Endothelial cell of umbilical vein (primary cell): ENCODE data around the gene PIK3R6. TPM values are rescaled to one million over a fixed set of nuclear protein-coding genes. Genes with fewer than 3 reads are reported as not detected.

Source experiments
- BruUV-seq: library from RNA; stranded (reverse); fragments of 400-500 nt; replicated peaks from 2 replicates; lab custom pipeline; 2021; lab: Mats Ljungman, UMichigan
- CTCF ChIA-PET: fragments of 300-600, 350-600 bp; sonication (Branson Sonifier 250); formaldehyde crosslinking; loops from one replicate; lab custom pipeline; 2021; ENCODE audit warnings: antibody characterized with exemption, inconsistent platforms; lab: Charles Lee
- POLR2A ChIA-PET: fragments of 300-600, 350-600 bp; sonication (Branson Sonifier 250); formaldehyde crosslinking; loops from one replicate; lab custom pipeline; 2021; ENCODE audit warnings: antibody characterized with exemption, inconsistent platforms; lab: Charles Lee
- DNase-seq: peaks from one replicate; pipeline ENCODE4 v3.0.0-alpha.2; 2011; ENCODE audit warnings: low read depth, low spot score
- FAIRE-seq: peaks from 2 replicates; lab custom pipeline; 2011; peaks lifted over from hg19 to GRCh38; lab: Jason Lieb, UNC
- H2AFZ ChIP-seq: 2 replicates; pipeline ENCODE4 v1.6.0; 2012; ENCODE audit warnings: low read depth, low read length, control low read depth, inconsistent platforms
- H3K27ac ChIP-seq: 2 replicates; pipeline ENCODE4 v1.5.1; 2011; ENCODE audit warnings: low read depth, mild to moderate bottlenecking, control low read depth, low read length, moderate library complexity; ENCODE audit not compliant: insufficient read depth
- H3K27me3 ChIP-seq, 2 experiments: 2 replicates each; pipeline versions ENCODE4 v1.6.0 to v1.6.1; 2011; ENCODE audit warnings: low read length in 2 of 2, mixed read lengths in 1 of 2; ENCODE audit not compliant: control insufficient read depth in 2 of 2, insufficient read depth in 2 of 2
- H3K36me3 ChIP-seq, 2 experiments: 2 replicates in 1 of 2; 3 replicates in 1 of 2; pipeline ENCODE4 v1.5.1; 2011; ENCODE audit warnings: low read length in 2 of 2, mild to moderate bottlenecking in 1 of 2, moderate library complexity in 1 of 2; ENCODE audit not compliant: control insufficient read depth in 2 of 2, insufficient read depth in 2 of 2; ENCODE audit errors: extremely low read depth in 1 of 2
- H3K4me1 ChIP-seq: 3 replicates; pipeline ENCODE4 v1.5.1; 2011; ENCODE audit warnings: mild to moderate bottlenecking, low read length; ENCODE audit not compliant: control insufficient read depth, insufficient read depth; ENCODE audit errors: extremely low read depth
- H3K4me2 ChIP-seq: 2 replicates; pipeline ENCODE4 v1.6.1; 2011; ENCODE audit warnings: low read length, control low read depth, mixed read lengths; ENCODE audit not compliant: insufficient read depth
- H3K4me3 ChIP-seq, 3 experiments: fragments of 200-600 bp in 1 of 3; sonication (generic), shearing (Covaris generic) in 1 of 3; replicated peaks in 1 of 3; 2 replicates each; pipeline ENCODE4 v1.5.1; 2011 to 2016; ENCODE audit warnings: control low read depth in 3 of 3, low read length in 3 of 3, mild to moderate bottlenecking in 2 of 3, inconsistent platforms in 1 of 3, low read depth in 1 of 3, moderate library complexity in 1 of 3; ENCODE audit not compliant: insufficient read depth in 1 of 3
- H3K79me2 ChIP-seq: 2 replicates; pipeline ENCODE4 v1.6.0; 2012; ENCODE audit warnings: low read length, inconsistent platforms; ENCODE audit not compliant: control insufficient read depth, insufficient read depth
- H3K9ac ChIP-seq: replicated peaks from 2 replicates; pipeline ENCODE3; 2011; ENCODE audit warnings: low read length, control low read depth; ENCODE audit not compliant: insufficient read depth; ENCODE audit errors: extremely low read depth
- H3K9me1 ChIP-seq: replicated peaks from 3 replicates; pipeline ENCODE4 v1.6.0; 2011; ENCODE audit warnings: mild to moderate bottlenecking, low read length; ENCODE audit not compliant: control insufficient read depth, insufficient read depth; ENCODE audit errors: extremely low read depth
- H3K9me3 ChIP-seq: replicated peaks from 2 replicates; pipeline ENCODE4 v1.5.1; 2012; ENCODE audit warnings: low read length, inconsistent platforms; ENCODE audit not compliant: control insufficient read depth, insufficient read depth
- H4K20me1 ChIP-seq: replicated peaks from 2 replicates; pipeline ENCODE3; 2011; ENCODE audit warnings: mild to moderate bottlenecking, low read length; ENCODE audit not compliant: control insufficient read depth, insufficient read depth; ENCODE audit errors: extremely low read depth
- EZH2 ChIP-seq: IDR thresholded peaks from 2 replicates; pipeline ENCODE4 v1.6.1; 2012; ENCODE audit warnings: borderline replicate concordance, low read depth, mild to moderate bottlenecking, moderate library complexity, low read length, inconsistent platforms; ENCODE audit not compliant: severe bottlenecking
- FOS ChIP-seq: IDR thresholded peaks from 2 replicates; pipeline ENCODE4 v1.6.1; 2011; ENCODE audit warnings: mild to moderate bottlenecking, low read length, moderate library complexity, borderline replicate concordance; ENCODE audit not compliant: insufficient read depth
- GATA2 ChIP-seq: IDR thresholded peaks from 2 replicates; pipeline ENCODE4 v1.7.0; 2011; ENCODE audit warnings: low read depth, mild to moderate bottlenecking, moderate library complexity, mixed read lengths, low read length; ENCODE audit not compliant: insufficient read length, insufficient read depth
- JUN ChIP-seq: IDR thresholded peaks from 2 replicates; pipeline ENCODE4 v1.6.1; 2011; ENCODE audit warnings: borderline replicate concordance, low read depth; ENCODE audit not compliant: insufficient read length, insufficient read depth
- MYC ChIP-seq: IDR thresholded peaks from one replicate; pipeline ENCODE4 v1.6.1; 2011; ENCODE audit warnings: mild to moderate bottlenecking, low read depth, low read length
- POLR2A ChIP-seq: IDR thresholded peaks from 2 replicates; pipeline ENCODE4 v1.6.1; 2012; ENCODE audit warnings: low read depth, mild to moderate bottlenecking, control low read depth, low read length
- POLR2AphosphoS5 ChIP-seq: IDR thresholded peaks from 2 replicates; pipeline ENCODE4 v1.6.1; 2012; ENCODE audit warnings: low read depth, mild to moderate bottlenecking, control low read depth, low read length, moderate library complexity; ENCODE audit not compliant: insufficient read depth
- dilution Hi-C: fragments of 300-500 bp; cut with MboI; formaldehyde crosslinking; loops from one replicate; pipeline ENCODE4 v1.15.0; 2019; ENCODE audit warnings: low sequenced_read_pairs; ENCODE audit not compliant: extremely low pct_ligation_motif_present
- intact Hi-C: fragments of 100-400 bp; cut with micrococcal nuclease; formaldehyde crosslinking; loops from one replicate; pipeline ENCODE4 v1.10.0; 2022
- polyA plus RNA-seq, 4 experiments: library from polyadenylated mRNA; depleted of rRNA in 3 of 4; stranded (reverse) in 3 of 4; unstranded in 1 of 4; fragments of >200 nt; gene quantifications; 2 replicates each; pipeline versions ENCODE4 v1.2.1 to v1.2.3, GENCODE V29; 2011 to 2012; ENCODE audit warnings: missing spikeins in 1 of 4
- total RNA-seq: library from RNA; stranded (reverse); gene quantifications from 2 replicates; pipeline ENCODE4 v1.2.3, GENCODE V29; 2021
- TF ChIP-seq, protein P1 (sequence below): IDR thresholded peaks from 2 replicates; pipeline ENCODE4 v1.6.1; 2011; ENCODE audit not compliant: insufficient read depth, insufficient read length
- TF ChIP-seq, protein P2 (sequence below), 2 donors: IDR thresholded peaks; 1 replicate in 1 of 2; 2 replicates in 1 of 2; pipeline ENCODE4 v1.5.1; 2011; ENCODE audit warnings: low read length in 2 of 2, mild to moderate bottlenecking in 2 of 2, moderate library complexity in 2 of 2, control low read depth in 1 of 2, inconsistent platforms in 1 of 2, low read depth in 1 of 2; ENCODE audit not compliant: insufficient read depth in 1 of 2; ENCODE audit errors: extremely low read depth in 1 of 2

Gene PIK3R6
- total and polyA plus RNA-seq, 2 donors (not counting 3 experiments of a cell fraction or from before 2014, with no cell fraction given), result not detected

DNA sequence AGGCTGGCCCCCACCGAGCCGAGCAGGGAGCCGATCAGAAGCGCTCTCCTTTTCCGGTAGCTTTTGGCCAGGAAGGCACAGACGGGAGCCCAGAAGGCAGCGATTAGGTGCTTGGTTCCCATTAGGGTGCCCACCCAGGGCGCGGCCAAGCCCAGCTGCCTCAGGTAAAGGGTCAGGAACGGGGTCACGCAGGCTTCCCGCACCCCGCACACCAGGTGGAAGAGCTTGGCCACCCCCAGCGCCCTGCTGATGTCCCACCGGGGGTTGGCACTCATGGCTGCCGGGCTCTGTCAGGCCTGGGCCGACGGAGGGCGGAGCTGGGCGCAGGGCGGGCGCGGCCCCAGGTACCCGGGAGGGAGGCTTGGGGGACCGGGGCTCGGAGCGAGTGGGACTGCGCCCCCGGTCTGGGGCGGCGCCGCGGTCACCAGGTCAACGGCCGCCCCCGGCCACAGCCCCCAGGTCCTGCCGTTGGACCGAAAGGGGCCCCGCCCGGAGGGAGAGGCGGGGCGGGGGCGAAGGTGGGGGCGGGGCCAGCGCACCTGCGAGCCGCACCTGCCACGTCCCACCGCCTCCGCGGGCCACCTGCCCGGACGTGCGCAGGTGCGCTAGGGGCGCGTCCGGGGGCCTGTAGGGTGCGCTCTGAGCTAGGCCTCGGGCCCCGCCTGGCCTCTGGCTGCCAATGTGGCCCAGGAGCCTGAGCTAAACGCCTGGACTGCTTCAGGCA is 68.5 kb downstream of the PIK3R6 start, which contains the start of gene MFSD6L:
TSS of gene MFSD6L (minus strand) at position 520 of the 724 bp plus-strand sequence. CDS start at position 275, 245 bp downstream.
- no peaks in the 10 kb centered on the region for H3K79me2 ChIP-seq
- no peak within 1 kb of the TSS for H3K4me2 ChIP-seq
- no peaks in the 10 kb centered on the region for H4K20me1 ChIP-seq
- BruUV-seq, result no TSS peak
- no peaks in the 10 kb centered on the region for H3K36me3 ChIP-seq
- peaks cover 4 to 5% of the 10 kb centered on the region in 2 experiments for H3K27me3 ChIP-seq
- H3K4me3 ChIP-seq, result no peak within 1 kb of the TSS
- H3K9me1 ChIP-seq, result no peaks in the 10 kb centered on the region
- no peak for DNase-seq
- no peak for FAIRE-seq
- no peak within 1 kb of the TSS for H3K27ac ChIP-seq
- TF ChIP-seq EZH2 (no peak), GATA2 (no peak), FOS (no peak), POLR2AphosphoS5 (no peak), JUN (no peak), MYC (no peak), POLR2A (no peak)
- TF ChIP-seq, protein P1, sequence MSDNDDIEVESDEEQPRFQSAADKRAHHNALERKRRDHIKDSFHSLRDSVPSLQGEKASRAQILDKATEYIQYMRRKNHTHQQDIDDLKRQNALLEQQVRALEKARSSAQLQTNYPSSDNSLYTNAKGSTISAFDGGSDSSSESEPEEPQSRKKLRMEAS, result no peak
- TF ChIP-seq, protein P2, sequence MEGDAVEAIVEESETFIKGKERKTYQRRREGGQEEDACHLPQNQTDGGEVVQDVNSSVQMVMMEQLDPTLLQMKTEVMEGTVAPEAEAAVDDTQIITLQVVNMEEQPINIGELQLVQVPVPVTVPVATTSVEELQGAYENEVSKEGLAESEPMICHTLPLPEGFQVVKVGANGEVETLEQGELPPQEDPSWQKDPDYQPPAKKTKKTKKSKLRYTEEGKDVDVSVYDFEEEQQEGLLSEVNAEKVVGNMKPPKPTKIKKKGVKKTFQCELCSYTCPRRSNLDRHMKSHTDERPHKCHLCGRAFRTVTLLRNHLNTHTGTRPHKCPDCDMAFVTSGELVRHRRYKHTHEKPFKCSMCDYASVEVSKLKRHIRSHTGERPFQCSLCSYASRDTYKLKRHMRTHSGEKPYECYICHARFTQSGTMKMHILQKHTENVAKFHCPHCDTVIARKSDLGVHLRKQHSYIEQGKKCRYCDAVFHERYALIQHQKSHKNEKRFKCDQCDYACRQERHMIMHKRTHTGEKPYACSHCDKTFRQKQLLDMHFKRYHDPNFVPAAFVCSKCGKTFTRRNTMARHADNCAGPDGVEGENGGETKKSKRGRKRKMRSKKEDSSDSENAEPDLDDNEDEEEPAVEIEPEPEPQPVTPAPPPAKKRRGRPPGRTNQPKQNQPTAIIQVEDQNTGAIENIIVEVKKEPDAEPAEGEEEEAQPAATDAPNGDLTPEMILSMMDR (IDR thresholded peaks at IDR 0.05; ENCODE audit: extremely low read depth in 1 of 2, insufficient read depth in 1 of 2, low read depth in 1 of 2, low read length in 2 of 2), result no peak
- no peak within 1 kb of the TSS for H3K9ac ChIP-seq
- no peaks in the 10 kb centered on the region for H3K9me3 ChIP-seq
- intact Hi-C loops, result no loop called here
- dilution Hi-C loops, result no loop called here
- POLR2A ChIA-PET, result no interaction called here
- no peaks in the 10 kb centered on the region for H3K4me1 ChIP-seq
- CTCF ChIA-PET, result interaction anchor here (0.5 to 2.6 kb wide), 5 partner anchors 13 to 587 kb away, joined by 3 to 10 read pairs (median 4); no protein-coding TSS in a partner anchor
- no peak within 1 kb of the TSS for H2AFZ ChIP-seq
